Activated gamma-delta T cell (primary cell): ENCODE data around the gene TEX13D.

ENCODE experiments used
- DNase-seq: peaks from one replicate; lab custom pipeline; 2025; lab: John Stamatoyannopoulos, UW

TEX13D gene

GRCh38 chrX:124348182-124348581, 15.7 kb downstream of the TEX13D start:
- no peak for DNase-seq

- no peak for DNase-seq
Observed at GRCh38 chrX:124348885-124349453, 16.5 kb downstream of the TEX13D start.

GRCh38 chrX:124354648-124355047, 22.2 kb downstream of the TEX13D start:
- DNase-seq = no peak

- DNase-seq = no peak
Observed at GRCh38 chrX:124358800-124359383, 26.4 kb downstream of the TEX13D start.

GRCh38 chrX:124362072-124362471, 29.6 kb downstream of the TEX13D start:
- no peak for DNase-seq

GRCh38 chrX:124362761-124363160, 30.3 kb downstream of the TEX13D start:
- no peak for DNase-seq

GRCh38 chrX:124369722-124370121, 37.3 kb downstream of the TEX13D start:
- no peak for DNase-seq

- DNase-seq = no peak
Observed at GRCh38 chrX:124373348-124373747, 40.9 kb downstream of the TEX13D start.

GRCh38 chrX:124378643-124379042, 46.2 kb downstream of the TEX13D start:
- no peak for DNase-seq

- no peak for DNase-seq
Observed at GRCh38 chrX:124383354-124383753, 50.9 kb downstream of the TEX13D start.

- DNase-seq = no peak
Observed at GRCh38 chrX:124386401-124386800, 53.9 kb downstream of the TEX13D start.
